ENCODE data around the gene TIGD7.

Gene TIGD7

GRCh38 chr16:3259836-3260235 is 45.4 kb downstream of the TIGD7 start:
- TF ChIP-seq POLR2AphosphoS5 (IDR thresholded peaks at IDR 0.05; ENCODE audit: low read depth) (no peak), SPI1 (IDR thresholded peaks at IDR 0.05; ENCODE audit: borderline replicate concordance, low read depth) (no peak), CTCF (IDR thresholded peaks at IDR 0.05; ENCODE audit: insufficient read depth, low read length) (no peak), GABPA (IDR thresholded peaks at IDR 0.05; ENCODE audit: low read depth) (no peak)
- TF ChIP-seq, protein P1, sequence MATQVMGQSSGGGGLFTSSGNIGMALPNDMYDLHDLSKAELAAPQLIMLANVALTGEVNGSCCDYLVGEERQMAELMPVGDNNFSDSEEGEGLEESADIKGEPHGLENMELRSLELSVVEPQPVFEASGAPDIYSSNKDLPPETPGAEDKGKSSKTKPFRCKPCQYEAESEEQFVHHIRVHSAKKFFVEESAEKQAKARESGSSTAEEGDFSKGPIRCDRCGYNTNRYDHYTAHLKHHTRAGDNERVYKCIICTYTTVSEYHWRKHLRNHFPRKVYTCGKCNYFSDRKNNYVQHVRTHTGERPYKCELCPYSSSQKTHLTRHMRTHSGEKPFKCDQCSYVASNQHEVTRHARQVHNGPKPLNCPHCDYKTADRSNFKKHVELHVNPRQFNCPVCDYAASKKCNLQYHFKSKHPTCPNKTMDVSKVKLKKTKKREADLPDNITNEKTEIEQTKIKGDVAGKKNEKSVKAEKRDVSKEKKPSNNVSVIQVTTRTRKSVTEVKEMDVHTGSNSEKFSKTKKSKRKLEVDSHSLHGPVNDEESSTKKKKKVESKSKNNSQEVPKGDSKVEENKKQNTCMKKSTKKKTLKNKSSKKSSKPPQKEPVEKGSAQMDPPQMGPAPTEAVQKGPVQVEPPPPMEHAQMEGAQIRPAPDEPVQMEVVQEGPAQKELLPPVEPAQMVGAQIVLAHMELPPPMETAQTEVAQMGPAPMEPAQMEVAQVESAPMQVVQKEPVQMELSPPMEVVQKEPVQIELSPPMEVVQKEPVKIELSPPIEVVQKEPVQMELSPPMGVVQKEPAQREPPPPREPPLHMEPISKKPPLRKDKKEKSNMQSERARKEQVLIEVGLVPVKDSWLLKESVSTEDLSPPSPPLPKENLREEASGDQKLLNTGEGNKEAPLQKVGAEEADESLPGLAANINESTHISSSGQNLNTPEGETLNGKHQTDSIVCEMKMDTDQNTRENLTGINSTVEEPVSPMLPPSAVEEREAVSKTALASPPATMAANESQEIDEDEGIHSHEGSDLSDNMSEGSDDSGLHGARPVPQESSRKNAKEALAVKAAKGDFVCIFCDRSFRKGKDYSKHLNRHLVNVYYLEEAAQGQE (IDR thresholded peaks at IDR 0.05; ENCODE audit: insufficient replicate concordance, low read depth): no peak
- DNase-seq (ENCODE audit: low read depth in 1 of 2, low spot score in 1 of 2): peak in 1 of 2 experiments; percentile 68
- H3K4me3 ChIP-seq (replicated peaks; ENCODE audit: insufficient read depth, low read length): no peak overlapping the region
- no peaks in the 10 kb centered on the region for H3K27me3 ChIP-seq (ENCODE audit: insufficient read depth, poor library complexity, severe bottlenecking)
- H3K27ac ChIP-seq (replicated peaks): peak overlapping the region; percentile 47

- Histone ChIP-seq H3K4me3 (replicated peaks; ENCODE audit: insufficient read depth, low read length) (no peak overlapping the region), H3K27ac (replicated peaks) (no peak overlapping the region), H3K27me3 (ENCODE audit: insufficient read depth, poor library complexity, severe bottlenecking) (no peaks in the 10 kb centered on the region)
- no peak for TF ChIP-seq CTCF (IDR thresholded peaks at IDR 0.05; ENCODE audit: insufficient read depth, low read length)
- no peak for TF ChIP-seq POLR2AphosphoS5 (IDR thresholded peaks at IDR 0.05; ENCODE audit: low read depth)
- no peak for TF ChIP-seq SPI1 (IDR thresholded peaks at IDR 0.05; ENCODE audit: borderline replicate concordance, low read depth)
- no peak for TF ChIP-seq GABPA (IDR thresholded peaks at IDR 0.05; ENCODE audit: low read depth)
- TF ChIP-seq, protein P1 (IDR thresholded peaks at IDR 0.05; ENCODE audit: insufficient replicate concordance, low read depth): no peak
- no peak for DNase-seq (ENCODE audit: low read depth in 1 of 2, low spot score in 1 of 2)
Observed at GRCh38 chr16:3256866-3257465, 48.3 kb downstream of the TIGD7 start.

DNA sequence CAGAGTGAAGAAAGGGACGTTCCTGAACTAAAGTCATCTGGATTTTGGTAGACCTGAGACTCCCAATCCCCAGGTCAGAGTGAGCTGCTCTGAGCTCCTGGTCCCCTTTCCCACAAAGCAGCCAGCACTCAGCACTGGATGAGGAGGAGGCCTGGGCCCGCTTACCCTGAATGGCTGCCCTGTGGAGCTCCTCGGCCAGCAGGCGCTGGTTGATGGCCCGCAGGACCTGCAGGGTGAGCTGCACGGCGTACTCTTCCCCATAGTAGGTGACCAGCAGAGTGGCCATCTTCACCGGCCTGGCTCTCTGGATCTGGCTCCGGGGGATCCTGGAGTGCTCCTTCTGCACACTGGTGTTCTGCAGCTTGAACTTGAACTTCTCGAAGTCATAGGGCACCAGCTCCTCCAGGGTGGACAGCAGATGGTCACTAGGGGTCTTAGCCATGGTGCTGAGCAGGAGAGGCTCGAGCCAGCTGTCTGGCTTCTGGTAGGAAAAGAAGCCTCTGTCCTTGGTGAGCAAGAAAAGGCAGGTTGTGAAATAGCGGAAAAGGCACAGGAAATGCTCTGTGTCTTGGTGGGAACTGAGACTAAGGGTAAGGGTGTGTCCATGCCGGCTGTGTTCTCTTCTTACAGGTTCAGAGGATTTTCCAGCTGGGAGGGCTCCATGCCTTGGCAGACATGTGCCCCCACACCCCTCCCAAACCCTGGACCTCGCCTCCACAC is 48.9 kb downstream of the TIGD7 start, which contains the start of gene MEFV:
Gene MEFV, minus strand, starts transcription at position 488 of the 720 bp plus-strand sequence. Its CDS starts 46 bp downstream, at position 442.
- no peak within 1 kb of the TSS for H3K27ac ChIP-seq (replicated peaks)
- no peak for TF ChIP-seq SPI1 (IDR thresholded peaks at IDR 0.05; ENCODE audit: borderline replicate concordance, low read depth)
- TF ChIP-seq GABPA (IDR thresholded peaks at IDR 0.05; ENCODE audit: low read depth): no peak
- TF ChIP-seq, protein P1 (IDR thresholded peaks at IDR 0.05; ENCODE audit: insufficient replicate concordance, low read depth): peak; percentile 77
- no peak for TF ChIP-seq CTCF (IDR thresholded peaks at IDR 0.05; ENCODE audit: insufficient read depth, low read length)
- peak within 1 kb of the TSS; percentile 3 for H3K4me3 ChIP-seq (replicated peaks; ENCODE audit: insufficient read depth, low read length)
- DNase-seq (ENCODE audit: low read depth in 1 of 2, low spot score in 1 of 2): peak; percentile 38 to 43
- H3K27me3 ChIP-seq (ENCODE audit: insufficient read depth, poor library complexity, severe bottlenecking): no peaks in the 10 kb centered on the region
